Upper lobe of left lung (tissue), 6 donors: ENCODE data around the gene TNS3. TPM values are rescaled to one million over a fixed set of nuclear protein-coding genes. Genes with fewer than 3 reads are reported as not detected.

Experiments
- ATAC-seq, 2 donors: fragments of 200-7000 bp; cut with Tn5 transposase; one replicate each; pipeline ENCODE4 v1.9.1; 2022; ENCODE audit warnings: mild to moderate bottlenecking in 2 of 2, moderate library complexity in 2 of 2; ENCODE audit not compliant: low FRiP score in 2 of 2
- DNase-seq, 2 donors: peaks; one replicate each; pipeline ENCODE4 v3.0.0-alpha.2; 2019 to 2020
- H3K27ac ChIP-seq, 4 donors: fragments of 200-600 bp; sonication (generic); one replicate each; pipeline ENCODE4 v1.5.1; 2016 to 2019
- H3K27me3 ChIP-seq, 4 donors: fragments of 200-600 bp; sonication (generic); one replicate each; pipeline ENCODE4 v1.5.1; 2017 to 2019
- H3K36me3 ChIP-seq, 4 donors: fragments of 200-600 bp; sonication (generic); one replicate each; pipeline ENCODE4 v1.5.1; 2016 to 2019
- H3K4me1 ChIP-seq, 4 donors: fragments of 200-600 bp; sonication (generic); one replicate each; pipeline ENCODE4 v1.5.1; 2018 to 2019
- H3K4me3 ChIP-seq, 4 donors: fragments of 200-600 bp; sonication (generic); one replicate each; pipeline ENCODE4 v1.5.1; 2017 to 2019; ENCODE audit warnings: mild to moderate bottlenecking in 2 of 4, moderate library complexity in 1 of 4
- H3K9me3 ChIP-seq, 4 donors: fragments of 200-600 bp; sonication (generic); one replicate each; pipeline ENCODE4 v1.5.1; 2018 to 2019
- CTCF ChIP-seq, 6 experiments: fragments of 450-650 bp in 4 of 6; fragments of 200-600 bp in 2 of 6; sonication (generic) in 2 of 6; IDR thresholded peaks; one replicate each; pipeline ENCODE4 v1.5.1; 2016 to 2019; ENCODE audit warnings: antibody characterized with exemption in 6 of 6
- EP300 ChIP-seq, 4 donors: sonication (generic); formaldehyde crosslinking; IDR thresholded peaks; one replicate each; pipeline ENCODE4 v1.5.1; 2017; ENCODE audit warnings: antibody characterized with exemption in 4 of 4, control low read depth in 2 of 4
- POLR2A ChIP-seq, 4 donors: fragments of 450-650 bp; IDR thresholded peaks; one replicate each; pipeline ENCODE4 v1.5.1; 2016 to 2017; ENCODE audit warnings: antibody characterized with exemption in 4 of 4, mild to moderate bottlenecking in 2 of 4
- POLR2AphosphoS5 ChIP-seq, 2 donors: sonication (generic); formaldehyde crosslinking; IDR thresholded peaks; one replicate each; pipeline ENCODE4 v1.5.1; 2017; ENCODE audit warnings: antibody characterized with exemption in 2 of 2
- WGBS, 2 donors: methylation state at CpG; one replicate each; pipeline ENCODE4 v1.1.5; 2017 to 2018; 5-methylcytosine and 5-hydroxymethylcytosine counted together
- total RNA-seq, 6 donors: library from RNA; depleted of rRNA in 4 of 6; stranded (reverse); fragments of >200 nt in 4 of 6; gene quantifications; one replicate each; pipeline versions ENCODE4 v1.1.0 to v1.2.1, GENCODE V29; 2016 to 2021
- donor health status: DM: no; HTN: no; CAD: no; lungs with moderate emphysema.
- donor health status: DM: no; HTN: yes; CAD: no; lungs with severe emphysema.

TNS3 gene
- total RNA-seq, 6 donors from 2014 or later = 90.6 to 266 (median 143) TPM

- Histone ChIP-seq H3K4me3 (no peak overlapping the region), H3K4me1 (peaks cover 35 to 56% (median 41%) of the 10 kb centered on the region in 4 donors), H3K36me3 (no peaks in the 10 kb centered on the region), H3K9me3 (no peaks in the 10 kb centered on the region), H3K27me3 (no peaks in the 10 kb centered on the region), H3K27ac (no peak overlapping the region)
- no peak for TF ChIP-seq POLR2A (IDR thresholded peaks at IDR 0.05)
- no peak for TF ChIP-seq CTCF (IDR thresholded peaks at IDR 0.05)
- no peak for TF ChIP-seq EP300 (IDR thresholded peaks at IDR 0.05)
- TF ChIP-seq POLR2AphosphoS5 (IDR thresholded peaks at IDR 0.05) = no peak
- WGBS, 2 donors = 83% methylated on average over 11 to 14 of the region's 14 CpGs
- ATAC-seq (no peak), DNase-seq (no peak)
These were observed 89.1 kb downstream of the TNS3 start for GRCh38 chr7:47492716-47493325.

- Histone ChIP-seq H3K4me1 (peaks cover 16 to 40% (median 24%) of the 10 kb centered on the region in 4 donors), H3K4me3 (no peak overlapping the region), H3K27me3 (no peaks in the 10 kb centered on the region), H3K36me3 (no peaks in the 10 kb centered on the region), H3K27ac (no peak overlapping the region), H3K9me3 (no peaks in the 10 kb centered on the region)
- TF ChIP-seq POLR2AphosphoS5 (IDR thresholded peaks at IDR 0.05) (no peak), CTCF (IDR thresholded peaks at IDR 0.05) (no peak)
- 93 to 96% methylated on average over 17 to 24 of the region's 24 CpGs for WGBS, 2 donors
- DNase-seq (no peak), ATAC-seq (no peak)
These were observed 91.2 kb downstream of the TNS3 start for GRCh38 chr7:47490501-47491265.

- no peak overlapping the region for H3K4me3 ChIP-seq
- no peaks in the 10 kb centered on the region for H3K9me3 ChIP-seq
- TF ChIP-seq EP300 (IDR thresholded peaks at IDR 0.05) (no peak), POLR2AphosphoS5 (IDR thresholded peaks at IDR 0.05) (no peak), CTCF (IDR thresholded peaks at IDR 0.05) (no peak), POLR2A (IDR thresholded peaks at IDR 0.05) (no peak)
- H3K36me3 ChIP-seq = no peaks in the 10 kb centered on the region
- no peak overlapping the region for H3K27ac ChIP-seq
- no peaks in the 10 kb centered on the region for H3K27me3 ChIP-seq
- ATAC-seq (no peak), DNase-seq (no peak)
- peaks cover 13 to 40% (median 23%) of the 10 kb centered on the region in 4 donors for H3K4me1 ChIP-seq
- WGBS, 2 donors = 70 to 77% methylated on average over 6 to 7 of the region's 7 CpGs
These were observed 92.3 kb downstream of the TNS3 start for GRCh38 chr7:47489624-47490023.

GRCh38 chr7:47488969-47489342, 93.0 kb downstream of the TNS3 start:
- DNase-seq (no peak), ATAC-seq (no peak)
- Histone ChIP-seq H3K4me1 (peaks cover 8 to 40% (median 21%) of the 10 kb centered on the region in 4 donors), H3K27ac (no peak overlapping the region), H3K27me3 (no peaks in the 10 kb centered on the region), H3K9me3 (no peaks in the 10 kb centered on the region), H3K4me3 (no peak overlapping the region), H3K36me3 (no peaks in the 10 kb centered on the region)
- WGBS, 2 donors = 88 to 90% methylated on average over 8 of the region's 8 CpGs
- TF ChIP-seq POLR2A (IDR thresholded peaks at IDR 0.05) (no peak), EP300 (IDR thresholded peaks at IDR 0.05) (no peak), CTCF (IDR thresholded peaks at IDR 0.05) (no peak), POLR2AphosphoS5 (IDR thresholded peaks at IDR 0.05) (no peak)
